ENCODE results near the gene NFIC.
"Not testable (repeated sequence)": the region's sequence is repeated elsewhere in the genome, so short reads cannot be mapped to it uniquely, and the experiment has no call there.

NFIC gene

DNA sequence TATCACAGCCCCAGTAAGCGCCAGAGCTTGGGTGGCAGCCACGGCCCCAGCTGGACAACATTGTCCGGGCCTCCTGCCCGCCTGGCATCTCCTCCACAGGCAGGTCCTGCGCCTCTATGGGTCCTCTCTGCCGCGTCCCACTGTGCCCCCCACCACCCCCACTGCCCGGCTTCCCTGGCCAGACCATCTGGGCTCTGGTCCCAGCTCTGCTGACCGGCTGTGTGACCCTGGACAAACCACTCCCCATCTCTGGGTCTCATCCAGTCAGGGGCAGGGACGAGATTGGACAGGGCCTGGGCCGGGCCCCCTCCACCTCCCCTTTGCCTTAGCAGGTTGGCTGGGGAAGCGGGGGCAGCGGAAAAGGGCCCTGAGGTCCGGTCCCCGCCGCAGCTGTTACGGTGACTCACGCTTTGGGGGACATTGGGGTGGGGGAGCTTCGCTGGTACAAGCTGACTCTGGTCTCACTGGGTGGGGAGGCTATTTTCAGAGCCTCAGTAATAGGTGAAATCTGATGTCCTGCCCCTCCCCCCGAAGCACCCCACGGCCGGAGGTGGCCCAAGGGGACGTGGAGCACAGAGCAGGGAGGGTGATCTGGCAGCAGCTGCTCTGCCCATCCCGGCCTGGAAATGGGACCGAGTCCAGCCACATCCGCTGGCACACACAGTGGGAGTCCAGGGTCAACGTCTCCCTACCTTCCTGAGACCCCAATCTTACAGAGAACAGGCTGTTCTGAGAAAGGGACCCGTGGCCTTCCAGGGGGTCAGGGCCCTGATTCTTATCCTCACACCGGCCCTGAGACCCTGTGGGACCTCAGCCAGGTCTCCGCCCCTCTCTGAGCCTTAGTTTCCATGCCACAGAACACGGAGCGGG lies 9.1 kb downstream of the NFIC start:
- DNase-seq, result no peak

DNA sequence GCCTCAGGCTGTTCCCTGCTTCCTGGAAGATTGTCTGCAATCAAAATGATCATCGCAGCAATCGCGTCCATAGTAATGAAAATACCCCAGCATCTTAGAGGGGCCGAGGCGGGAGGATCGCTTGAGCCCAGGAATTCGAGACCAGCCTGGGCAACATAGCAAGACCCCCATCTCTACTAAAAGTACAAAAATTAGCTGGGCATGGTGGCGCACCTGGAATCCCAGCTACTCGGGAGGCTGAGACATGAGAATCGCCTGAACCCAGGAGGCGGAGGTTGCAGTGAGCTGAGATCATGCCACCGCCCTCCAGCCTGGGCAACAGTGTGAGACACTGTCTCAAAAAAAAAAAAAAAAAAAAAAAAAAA lies 9.7 kb downstream of the NFIC start:
- not testable (repeated sequence) for DNase-seq

DNA sequence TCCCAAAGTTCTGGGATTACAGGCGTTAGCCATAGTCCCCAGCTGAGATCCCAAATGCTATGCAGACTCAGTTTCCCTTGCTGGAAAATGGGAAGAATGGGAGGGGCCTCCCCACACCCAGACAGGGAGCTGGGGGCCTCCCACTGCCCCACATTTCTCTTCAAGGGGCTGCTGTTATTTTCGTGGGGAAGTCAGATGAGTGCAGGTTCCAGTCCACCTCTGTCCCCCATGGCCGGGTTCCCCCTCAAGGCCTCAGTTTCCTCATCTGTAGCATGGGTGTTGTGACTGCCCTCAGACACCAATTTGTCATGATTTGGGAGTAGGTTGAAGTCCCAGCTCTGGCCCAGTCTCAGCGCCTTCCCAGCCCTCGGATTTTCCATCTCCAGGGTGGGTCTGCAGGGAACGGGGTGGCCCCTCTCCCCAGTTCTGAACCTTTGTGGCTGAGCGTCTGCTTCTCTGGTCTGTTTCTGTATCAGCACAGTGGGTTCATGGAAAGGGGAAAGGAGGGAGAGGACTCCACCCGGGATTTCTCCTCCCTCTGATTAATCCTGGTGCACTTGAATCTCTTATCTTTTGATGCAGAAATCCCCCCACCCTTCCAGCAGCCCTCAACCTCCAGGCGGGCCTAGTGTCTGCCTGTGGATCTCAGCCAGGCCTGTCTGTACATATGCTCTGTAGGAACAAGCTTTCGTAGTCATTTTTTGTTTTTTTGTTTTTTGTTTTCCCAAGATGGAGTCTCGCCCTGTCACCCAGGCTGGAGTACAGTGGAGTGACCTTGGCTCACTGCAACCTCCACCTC lies 12.2 kb downstream of the NFIC start:
- DNase-seq, result no peak

DNA sequence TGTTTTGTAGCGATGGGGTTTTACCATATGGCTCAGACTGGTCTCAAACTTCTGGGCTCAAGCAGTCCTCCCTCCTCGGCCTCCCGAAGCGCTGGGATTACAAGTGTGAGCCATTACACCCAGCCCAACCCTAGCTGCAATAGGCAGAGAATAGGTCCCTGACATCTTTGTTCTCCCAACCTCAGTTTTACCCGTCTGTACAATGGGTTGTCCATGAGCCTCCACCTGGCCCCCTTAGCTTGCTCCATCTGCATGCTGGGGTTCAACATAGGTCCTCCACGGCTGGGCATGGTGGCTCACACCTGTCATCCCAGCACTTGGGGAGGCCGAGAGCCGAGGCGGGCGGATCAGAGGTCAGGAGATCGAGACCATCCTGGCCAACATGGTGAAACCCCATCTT lies 14.4 kb downstream of the NFIC start:
- no peak for DNase-seq

DNA sequence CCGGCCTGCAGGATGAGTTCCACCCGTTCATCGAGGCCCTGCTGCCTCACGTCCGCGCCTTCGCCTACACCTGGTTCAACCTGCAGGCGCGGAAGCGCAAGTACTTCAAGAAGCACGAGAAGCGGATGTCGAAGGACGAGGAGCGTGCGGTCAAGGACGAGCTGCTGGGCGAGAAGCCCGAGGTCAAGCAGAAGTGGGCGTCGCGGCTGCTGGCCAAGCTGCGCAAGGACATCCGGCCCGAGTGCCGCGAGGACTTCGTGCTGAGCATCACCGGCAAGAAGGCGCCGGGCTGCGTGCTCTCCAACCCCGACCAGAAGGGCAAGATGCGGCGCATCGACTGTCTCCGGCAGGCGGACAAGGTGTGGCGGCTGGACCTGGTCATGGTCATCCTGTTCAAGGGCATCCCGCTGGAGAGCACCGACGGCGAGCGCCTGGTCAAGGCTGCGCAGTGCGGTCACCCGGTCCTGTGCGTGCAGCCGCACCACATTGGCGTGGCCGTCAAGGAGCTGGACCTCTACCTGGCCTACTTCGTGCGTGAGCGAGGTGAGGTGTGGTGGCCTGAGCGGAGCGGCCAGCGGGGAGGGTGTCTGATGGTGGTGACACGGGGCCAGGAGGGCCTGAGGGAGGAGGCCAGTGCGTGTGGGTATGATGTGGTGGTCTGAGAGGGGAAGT lies 15.5 kb downstream of the NFIC start:
- DNase-seq, result no peak

DNA sequence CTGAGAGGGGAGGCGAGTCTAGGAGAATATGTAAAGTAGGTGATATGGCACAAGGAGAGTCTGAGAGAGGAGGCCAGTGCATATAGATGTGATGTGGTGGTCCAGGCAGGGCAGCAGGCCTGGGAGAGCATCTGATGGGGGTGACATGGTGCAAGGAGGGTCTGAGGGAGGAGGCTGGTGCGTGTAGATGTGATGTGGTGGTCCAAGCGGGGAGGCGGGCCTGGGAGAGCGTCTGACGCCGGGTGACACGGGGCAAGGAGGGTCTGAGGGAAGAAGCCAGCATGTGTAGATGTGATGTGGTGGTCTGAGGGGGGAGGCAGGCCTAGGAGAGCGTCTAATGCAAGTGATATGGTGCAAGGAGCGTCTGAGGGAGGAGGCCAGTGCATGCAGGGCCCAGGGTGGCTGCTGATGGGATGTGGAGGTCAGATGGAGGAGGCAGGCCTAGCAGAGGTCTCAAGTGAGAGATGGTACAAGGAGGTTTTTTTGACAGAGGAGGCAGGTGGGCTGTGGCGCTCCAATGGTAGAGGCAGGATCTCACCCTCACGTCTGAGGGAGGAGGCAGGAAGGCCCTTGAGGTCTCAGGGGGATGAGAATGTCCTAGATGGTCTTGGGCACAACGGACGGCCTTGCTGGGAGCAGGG lies 16.2 kb downstream of the NFIC start:
- DNase-seq, result no peak

DNA sequence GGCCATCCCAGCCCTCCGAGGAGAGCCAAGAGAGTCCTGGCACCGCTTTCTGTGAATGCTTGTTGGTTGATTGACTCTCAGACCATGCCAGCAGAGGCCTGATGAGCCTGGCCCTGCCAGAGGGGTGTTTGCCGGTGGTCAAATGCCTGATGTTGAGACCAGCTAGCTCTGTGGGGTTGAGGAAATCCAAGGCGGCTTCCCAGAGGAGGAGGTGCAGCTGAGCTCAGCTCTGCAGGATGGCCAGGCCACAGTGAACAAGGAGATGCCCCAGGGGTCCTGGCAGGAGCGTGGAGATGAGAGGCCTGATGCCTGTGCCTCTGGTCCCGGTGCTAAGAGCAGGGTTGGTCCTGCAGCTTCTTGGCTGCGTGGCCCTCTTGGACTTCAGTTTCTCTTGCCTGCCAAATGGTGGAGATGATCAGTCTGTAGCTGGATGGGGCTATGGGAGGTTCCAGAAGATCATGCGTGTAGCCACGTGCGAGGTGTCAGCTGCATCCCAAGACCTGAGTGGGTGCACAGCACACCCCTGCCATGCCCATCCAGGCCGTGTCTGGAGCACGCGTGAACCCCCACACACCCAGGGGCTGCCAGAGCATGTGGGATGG lies 16.8 kb downstream of the NFIC start:
- DNase-seq, result no peak

DNA sequence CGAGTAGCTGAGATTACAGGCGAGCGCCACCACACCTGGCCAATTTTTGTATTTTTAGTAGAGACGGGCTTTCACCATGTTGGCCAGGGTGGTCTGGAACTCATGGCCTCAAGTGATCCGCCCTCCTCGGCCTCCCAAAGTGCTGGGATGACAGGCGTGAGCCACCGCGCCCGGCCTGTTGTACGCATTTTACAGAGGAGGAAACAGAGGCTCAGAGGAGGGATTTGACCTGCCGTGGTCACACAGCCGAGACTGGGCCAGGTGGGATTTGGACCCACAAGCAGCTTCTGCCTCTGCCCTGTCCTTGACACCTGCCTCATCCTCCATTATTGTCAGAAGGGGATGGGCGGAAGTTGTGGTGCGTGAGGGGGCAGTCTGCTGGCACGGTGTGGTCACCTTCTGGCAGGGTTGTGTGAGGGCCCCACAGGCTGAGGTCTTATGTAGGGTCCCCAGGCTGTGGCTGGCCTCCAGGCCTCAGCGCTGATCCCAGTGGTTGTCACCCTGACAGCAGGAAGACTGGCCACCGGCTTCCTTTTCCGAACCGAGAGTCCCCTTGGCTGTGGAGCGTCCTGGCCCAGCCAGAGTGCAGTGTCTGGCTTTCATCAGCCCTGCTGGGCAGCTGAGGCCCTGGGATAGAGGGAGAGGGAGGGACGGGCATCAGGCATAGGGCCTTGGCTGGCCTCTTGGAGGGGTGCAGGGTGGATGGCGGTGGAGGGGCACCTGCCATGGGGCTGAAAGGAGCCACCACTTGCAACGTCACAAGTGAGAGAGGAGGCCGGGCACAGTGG lies 20.3 kb downstream of the NFIC start:
- DNase-seq, result no peak

DNA sequence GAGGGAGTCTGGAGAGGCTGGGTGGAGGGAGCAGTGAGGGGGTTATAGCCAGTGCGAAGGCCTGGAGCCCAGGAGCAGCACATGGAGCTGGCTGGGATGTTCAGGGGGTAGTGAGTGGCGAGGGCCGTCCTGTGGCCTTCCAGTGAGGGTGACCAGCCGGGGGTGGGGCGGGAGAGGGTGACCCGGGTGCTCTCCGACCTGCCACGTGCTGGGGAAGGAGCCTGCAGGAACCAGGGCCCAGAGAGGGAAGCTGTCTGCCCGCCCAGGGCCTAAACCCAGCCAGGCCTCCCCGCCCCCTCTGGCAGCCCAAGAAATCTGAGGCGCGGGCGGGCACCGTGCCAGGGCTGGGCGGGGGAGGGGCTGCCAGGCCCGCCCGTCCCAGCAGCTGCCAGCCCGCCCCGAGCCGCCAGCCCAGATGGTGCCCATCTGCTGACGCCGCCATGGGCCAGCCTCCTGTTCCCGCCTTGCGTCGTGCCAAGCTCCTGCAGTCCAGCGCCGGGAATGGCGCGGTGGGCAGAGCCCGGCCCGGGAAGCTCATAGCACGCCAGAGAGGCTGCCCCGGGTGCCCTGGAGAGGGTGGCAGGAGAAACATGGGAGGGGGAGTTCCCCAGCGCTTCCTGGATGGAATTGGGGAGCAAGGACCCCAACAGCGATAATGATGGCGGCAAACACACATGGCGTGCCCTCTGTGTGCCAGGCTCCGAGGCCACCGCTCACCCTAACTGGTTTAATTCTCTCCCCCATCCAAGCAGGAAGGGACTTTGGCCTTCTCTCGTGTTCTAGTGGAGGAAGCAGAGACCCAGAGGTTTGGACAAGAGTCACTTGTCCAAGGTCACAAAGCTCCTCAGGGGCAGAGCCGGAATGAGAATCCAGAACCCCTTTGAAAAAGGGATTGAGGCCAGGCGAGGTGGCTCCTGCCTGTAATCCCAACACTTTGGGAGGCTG lies 21.5 kb downstream of the NFIC start:
- no peak for DNase-seq

DNA sequence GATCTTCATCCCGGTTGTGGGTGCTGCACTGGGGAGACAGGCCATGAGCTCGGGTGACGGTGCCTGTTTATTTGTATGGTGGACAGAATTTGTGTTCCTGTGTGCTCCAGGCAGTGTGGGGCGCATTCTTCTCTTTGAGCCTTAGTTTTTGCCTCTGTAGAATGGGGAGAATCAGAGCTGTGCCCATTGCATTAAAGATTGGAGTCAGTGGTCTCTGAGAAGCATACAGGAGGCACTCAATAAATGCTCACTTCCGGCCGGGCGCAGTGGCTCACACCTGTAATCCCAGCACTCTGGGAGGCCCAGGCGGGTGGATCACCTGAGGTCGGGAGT lies 23.0 kb downstream of the NFIC start:
- no peak for DNase-seq

DNA sequence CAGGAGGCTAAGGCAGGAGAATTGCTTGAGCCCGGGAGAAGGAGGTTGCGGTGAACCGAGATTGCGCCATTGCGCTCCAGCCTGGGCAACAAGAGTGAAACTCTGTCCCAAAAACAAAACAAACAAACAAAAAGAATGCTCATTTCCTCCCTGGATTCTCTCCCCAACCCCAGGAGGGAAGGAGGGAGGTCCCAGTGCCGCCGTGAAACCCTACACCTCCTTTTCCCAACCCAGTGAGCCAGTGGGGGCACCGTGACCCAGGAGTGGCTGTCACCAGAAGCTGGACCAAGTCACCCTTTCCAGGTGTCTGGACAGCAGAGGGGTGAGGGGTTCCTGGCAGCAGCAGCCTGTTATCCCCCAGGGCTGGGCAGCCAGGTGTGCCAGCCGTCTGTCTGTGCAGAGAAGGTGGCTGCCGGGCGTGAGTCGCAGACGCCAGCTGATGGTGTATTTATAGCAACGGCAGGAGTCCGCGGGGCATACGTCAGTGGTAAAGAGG lies 23.5 kb downstream of the NFIC start:
- no peak for DNase-seq

DNA sequence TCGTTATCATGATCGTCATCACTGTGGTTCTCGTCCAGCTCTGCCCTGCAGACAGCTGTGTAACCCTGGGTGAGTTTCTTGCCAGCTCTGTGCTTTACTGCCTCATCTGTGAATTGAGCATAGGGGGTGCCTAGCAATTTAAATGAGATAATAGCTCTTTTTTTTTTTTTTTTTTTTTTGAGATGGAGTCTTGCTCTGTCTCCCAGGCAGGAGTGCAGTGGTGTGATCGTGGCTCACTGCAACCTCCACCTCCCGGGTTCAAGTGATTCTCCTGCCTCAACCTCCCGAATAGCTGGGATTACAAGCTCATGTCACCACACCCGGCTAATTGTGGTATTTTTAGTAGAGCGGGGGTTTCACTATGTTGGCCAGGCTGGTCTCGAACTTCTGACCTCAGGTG lies 25.5 kb downstream of the NFIC start:
- DNase-seq, result not testable (repeated sequence)

DNA sequence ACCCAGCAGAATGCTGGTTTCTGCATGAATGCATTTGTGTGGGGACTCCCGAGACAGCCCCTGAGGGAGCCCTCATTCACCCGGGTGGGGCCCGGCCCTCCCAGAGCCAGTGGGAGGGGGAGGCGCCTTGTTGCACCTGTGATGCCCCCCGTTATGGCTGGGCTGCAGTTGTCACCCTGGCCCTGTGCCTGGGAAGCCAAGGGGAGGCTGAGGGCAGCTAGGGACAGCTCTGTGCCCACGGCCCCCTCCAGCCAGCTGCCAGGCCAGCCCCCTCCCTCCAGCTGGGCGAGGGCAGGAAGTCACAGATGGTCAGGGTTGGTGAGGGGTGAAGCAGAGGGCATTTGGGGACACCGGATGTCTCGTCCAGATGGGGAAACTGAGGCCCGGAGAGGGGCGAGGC lies 26.1 kb downstream of the NFIC start:
- no peak for DNase-seq

DNA sequence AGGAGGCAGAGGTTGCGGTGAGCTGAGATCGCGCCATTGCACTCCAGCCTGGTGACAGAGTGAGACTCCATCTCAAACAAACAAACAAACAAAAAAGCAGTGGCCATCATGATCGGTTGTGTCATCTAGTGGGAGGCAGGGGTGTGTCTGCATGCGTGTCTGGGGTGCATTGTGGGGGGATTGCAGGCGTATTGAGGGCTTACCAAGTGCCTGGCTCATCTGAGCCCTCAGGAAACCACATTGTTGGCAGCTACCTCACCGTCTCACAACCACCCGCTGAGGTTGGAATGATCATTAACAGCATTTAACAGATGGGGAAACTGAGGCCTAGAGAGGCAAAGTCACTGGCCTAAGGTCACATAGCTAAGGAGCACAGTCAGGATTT lies 30.5 kb downstream of the NFIC start:
- DNase-seq, result no peak

DNA sequence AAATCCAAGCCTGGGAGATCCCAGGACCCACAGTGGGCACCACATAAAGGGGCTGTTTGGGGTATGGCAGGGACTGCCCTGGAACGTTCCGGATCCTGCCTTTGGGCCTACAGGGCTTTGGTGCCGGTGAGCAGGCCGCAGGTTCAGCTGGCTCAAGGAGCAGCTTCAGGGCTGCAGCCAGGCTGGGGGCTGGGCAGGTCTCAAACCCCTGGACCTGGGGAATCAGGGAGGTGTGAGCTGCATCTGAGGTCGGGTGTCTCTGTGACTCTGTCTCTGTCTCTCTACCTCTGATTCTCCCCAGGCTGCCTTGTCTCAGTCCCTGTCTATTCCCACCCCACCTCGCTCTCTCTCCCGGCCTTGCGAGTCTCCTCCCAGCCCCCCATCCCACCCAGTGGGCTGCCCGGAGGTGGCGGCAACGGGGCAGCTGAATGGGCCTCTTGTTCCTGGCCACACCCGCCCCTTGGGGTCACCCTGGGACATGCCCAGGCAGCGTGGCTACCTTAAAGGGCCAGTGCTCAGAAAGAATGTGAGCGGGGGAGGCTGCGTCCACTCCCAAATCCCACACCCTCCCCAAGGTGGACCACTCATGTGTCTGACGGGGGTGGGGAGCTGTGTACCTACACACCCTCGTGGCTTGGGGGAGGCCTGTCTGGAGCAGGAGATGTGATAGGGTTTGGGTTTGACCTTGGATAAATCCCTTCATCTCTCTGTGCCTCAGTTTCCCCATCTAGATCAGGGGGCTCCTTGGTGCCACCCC lies 31.1 kb downstream of the NFIC start:
- no peak for DNase-seq

DNA sequence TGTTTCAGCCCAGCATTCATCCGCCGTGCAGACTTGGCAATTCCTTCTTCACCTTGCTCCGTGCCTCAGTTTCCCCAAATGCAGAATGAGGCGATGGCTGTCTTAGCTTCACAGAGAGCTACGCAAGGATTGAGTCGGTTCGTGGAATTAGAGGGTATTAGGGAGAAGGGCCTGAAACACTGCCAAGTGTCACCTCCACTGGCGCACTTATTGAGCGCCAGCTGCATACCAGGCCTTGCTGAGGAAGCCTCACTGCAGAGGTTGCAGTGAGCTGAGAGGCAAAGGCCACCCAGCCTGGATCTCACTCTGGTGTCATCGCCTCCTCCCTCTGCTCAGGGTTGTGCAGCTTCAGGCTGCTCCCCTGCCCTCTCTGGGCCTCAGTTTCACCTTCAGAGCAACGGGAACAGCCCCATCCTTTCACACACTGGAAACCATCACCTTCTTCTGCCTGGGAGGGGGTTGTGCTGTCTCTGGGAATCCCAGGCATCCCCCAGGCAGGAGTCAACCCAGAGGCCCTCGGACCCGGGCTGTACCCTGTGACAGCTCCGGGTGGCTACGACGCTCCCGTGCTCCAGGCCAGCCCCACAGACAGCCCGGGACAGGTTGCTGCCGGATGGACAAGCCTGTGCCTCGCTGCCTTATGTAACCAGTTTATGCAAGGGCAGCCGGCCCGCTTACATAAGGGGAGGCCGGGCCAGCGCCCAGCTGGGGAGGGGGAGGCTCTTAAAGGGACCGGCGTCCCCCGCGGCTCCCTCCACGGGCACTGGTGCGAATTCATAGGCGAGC lies 31.9 kb downstream of the NFIC start:
- DNase-seq, result no peak

DNA sequence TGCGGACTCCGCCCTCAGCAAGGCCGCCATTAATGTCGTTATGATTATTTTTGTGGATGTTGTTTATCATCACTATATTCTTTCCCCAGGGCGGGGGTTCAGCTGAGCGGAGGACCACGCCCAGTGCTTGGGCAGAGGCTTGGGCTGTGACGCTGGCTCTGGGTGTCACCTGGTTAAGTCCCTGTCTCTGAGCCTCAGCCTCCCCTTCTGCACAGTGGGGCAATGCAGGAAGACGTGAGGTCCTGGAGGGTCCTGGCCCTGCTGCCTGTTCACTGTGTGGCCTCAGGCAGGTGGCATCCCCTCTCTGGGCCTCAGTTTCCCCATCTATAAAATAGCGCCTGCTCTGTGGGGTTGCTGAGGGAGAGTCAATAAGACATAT lies 32.5 kb downstream of the NFIC start:
- no peak for DNase-seq

DNA sequence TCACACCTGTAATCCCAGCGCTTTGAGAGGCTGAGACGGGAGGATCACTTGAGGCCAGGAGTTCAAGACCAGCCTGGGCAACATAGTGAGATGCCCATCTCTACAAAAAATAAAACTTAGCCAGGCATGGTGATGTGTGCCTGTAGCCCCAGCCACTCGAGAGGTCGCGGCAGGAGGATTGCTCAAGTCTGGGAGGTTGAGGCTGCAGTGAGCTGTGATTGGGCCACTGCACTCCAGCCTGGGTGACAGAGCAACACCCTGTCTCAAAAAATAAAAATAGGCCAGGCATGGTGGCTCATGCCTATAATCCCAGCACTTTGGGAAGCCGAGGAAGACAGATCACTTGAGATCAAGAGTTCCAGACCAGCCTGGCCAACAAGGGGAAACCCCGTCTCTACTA lies 32.9 kb downstream of the NFIC start:
- DNase-seq, result not testable (repeated sequence)

Data from Kasumi-1 (cell line).